Skeletal muscle satellite cell (primary cell): ENCODE data around the gene ME1.

ENCODE experiments used
- H3K27me3 ChIP-seq: 2 replicates; pipeline ENCODE4 v1.7.0; 2013; ENCODE audit warnings: low read length; ENCODE audit not compliant: control insufficient read depth, insufficient read depth
- H3K36me3 ChIP-seq: 2 replicates; pipeline ENCODE4 v1.7.0; 2013; ENCODE audit warnings: mild to moderate bottlenecking, control low read depth, low read length; ENCODE audit not compliant: insufficient read depth
- H3K4me1 ChIP-seq: 2 replicates; pipeline ENCODE4 v1.7.0; 2013; ENCODE audit warnings: low read length; ENCODE audit not compliant: control insufficient read depth, insufficient read depth
- H3K4me2 ChIP-seq: 2 replicates; pipeline ENCODE4 v1.7.0; 2013; ENCODE audit warnings: mild to moderate bottlenecking, low read length
- H3K4me3 ChIP-seq: 2 replicates; pipeline ENCODE4 v1.7.0; 2013; ENCODE audit warnings: low read length
- H3K9ac ChIP-seq: 2 replicates; pipeline ENCODE4 v1.7.0; 2013; ENCODE audit warnings: mild to moderate bottlenecking, low read depth, low read length, moderate library complexity
- H3K9me3 ChIP-seq: replicated peaks from 2 replicates; pipeline ENCODE4 v1.7.0; 2013; ENCODE audit warnings: mild to moderate bottlenecking, control low read depth, low read length

The ME1 gene

DNA sequence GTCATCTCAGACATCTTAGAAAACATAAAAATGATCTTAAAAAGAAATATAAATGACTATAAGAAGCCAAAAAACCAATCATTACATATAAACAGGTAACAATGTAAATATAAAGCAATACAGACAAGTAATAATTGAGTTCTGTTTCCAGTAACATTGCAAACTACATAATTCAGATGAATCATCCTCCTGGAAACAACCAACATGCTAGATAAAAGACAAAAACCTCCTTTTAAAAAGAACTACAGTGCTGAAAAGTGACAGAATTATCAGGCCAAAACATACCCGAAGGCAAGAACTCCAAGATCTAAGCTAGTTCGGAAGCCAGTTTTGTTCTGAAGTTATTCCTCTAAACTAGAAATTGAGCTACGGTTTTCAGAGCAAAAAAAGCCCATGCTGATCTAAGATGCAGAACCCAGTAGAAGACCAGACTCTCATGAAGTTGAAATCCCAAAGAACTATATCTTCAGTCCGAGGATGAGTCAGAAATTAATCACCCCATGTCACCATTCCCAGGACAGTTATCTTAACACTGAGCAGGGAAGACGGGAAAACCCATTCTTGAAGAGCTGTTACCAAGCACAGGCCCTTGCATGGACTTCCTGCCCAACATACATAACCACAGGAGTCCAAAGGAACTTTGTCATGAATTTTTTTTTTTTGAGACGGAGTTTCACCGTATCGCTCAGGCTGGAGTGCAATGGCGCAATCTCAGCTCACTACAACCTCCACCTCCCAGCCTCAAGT lies 247.6 kb downstream of the ME1 start:
- Histone ChIP-seq H3K4me3 (no peak overlapping the region), H3K27me3 (no peaks in the 10 kb centered on the region), H3K9ac (no peak overlapping the region), H3K4me2 (peak overlapping the region; percentile 25), H3K36me3 (peaks cover 63% of the 10 kb centered on the region), H3K9me3 (no peaks in the 10 kb centered on the region), H3K4me1 (peaks cover 21% of the 10 kb centered on the region)

DNA sequence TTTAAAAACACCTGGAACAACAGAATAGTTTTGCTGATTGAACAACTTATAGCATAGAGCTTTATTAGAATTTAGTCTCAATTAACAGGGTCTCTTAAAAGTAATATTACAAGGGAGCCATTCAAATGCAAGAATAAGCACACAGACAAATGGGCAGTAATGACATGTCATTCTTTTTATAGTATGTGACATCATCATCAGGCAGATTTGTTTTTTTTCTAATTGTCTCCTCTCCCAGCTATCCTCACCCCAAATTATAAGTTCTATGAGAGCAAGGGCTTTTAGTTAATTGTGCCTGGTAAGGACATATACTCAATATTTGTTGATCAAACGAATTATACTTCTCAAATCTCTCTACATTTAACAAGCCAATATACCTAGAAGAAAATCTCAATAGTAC lies 248.7 kb downstream of the ME1 start:
- Histone ChIP-seq H3K4me2 (no peak overlapping the region), H3K4me1 (peaks cover 21% of the 10 kb centered on the region), H3K36me3 (peaks cover 66% of the 10 kb centered on the region), H3K9me3 (no peaks in the 10 kb centered on the region), H3K27me3 (no peaks in the 10 kb centered on the region), H3K9ac (no peak overlapping the region), H3K4me3 (no peak overlapping the region)

DNA sequence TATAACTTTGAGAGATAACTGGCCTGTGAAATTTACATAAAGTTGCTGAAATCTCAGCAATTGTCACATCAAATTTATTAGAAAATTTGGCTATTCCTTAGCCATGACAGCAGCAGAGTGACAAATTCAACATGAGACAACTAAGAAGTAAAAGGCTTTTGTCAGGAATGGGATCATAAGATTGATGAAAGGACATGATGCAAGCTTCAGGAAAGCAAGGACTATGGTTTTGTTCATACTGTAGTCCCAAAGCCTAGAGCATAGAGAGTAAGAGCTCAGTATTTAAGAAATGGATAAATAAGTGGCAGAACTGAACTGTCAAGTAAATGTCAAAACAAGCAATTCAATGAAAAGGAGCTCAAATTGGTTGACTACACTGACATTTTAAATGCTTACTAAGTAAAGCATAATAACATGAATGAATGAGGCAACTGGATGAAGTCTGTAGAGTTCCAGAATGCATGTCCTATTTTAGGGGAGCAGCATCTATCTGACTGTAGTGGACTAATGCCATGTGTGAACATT lies 250.4 kb downstream of the ME1 start:
- H3K27me3 ChIP-seq, result no peaks in the 10 kb centered on the region
- H3K9ac ChIP-seq, result no peak overlapping the region
- H3K4me2 ChIP-seq, result no peak overlapping the region
- H3K9me3 ChIP-seq, result no peaks in the 10 kb centered on the region
- H3K4me1 ChIP-seq, result peaks cover 21% of the 10 kb centered on the region
- peaks cover 71% of the 10 kb centered on the region for H3K36me3 ChIP-seq
- no peak overlapping the region for H3K4me3 ChIP-seq

DNA sequence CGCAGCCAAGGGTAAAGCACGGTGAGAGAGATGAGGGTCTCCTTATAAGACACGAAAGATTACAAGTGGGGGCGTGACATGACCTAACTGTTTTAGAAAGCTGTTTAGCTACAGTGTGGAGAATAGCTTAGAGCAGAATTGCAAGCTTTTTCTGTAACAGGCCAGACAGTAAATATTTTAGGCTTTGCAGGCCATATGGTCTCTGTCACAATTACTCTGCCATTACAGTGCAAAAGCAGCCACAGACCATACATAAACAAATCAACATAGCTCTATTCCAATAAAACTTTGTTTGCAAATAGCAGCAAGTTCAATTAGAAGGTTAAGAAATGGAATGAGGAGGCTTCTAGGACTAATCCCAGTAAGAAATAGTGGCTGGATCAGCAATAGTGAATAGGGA lies 254.6 kb downstream of the ME1 start:
- Histone ChIP-seq H3K4me1 (no peaks in the 10 kb centered on the region), H3K36me3 (peaks cover 84% of the 10 kb centered on the region), H3K9ac (no peak overlapping the region), H3K9me3 (no peaks in the 10 kb centered on the region), H3K4me3 (no peak overlapping the region), H3K4me2 (no peak overlapping the region), H3K27me3 (no peaks in the 10 kb centered on the region)

DNA sequence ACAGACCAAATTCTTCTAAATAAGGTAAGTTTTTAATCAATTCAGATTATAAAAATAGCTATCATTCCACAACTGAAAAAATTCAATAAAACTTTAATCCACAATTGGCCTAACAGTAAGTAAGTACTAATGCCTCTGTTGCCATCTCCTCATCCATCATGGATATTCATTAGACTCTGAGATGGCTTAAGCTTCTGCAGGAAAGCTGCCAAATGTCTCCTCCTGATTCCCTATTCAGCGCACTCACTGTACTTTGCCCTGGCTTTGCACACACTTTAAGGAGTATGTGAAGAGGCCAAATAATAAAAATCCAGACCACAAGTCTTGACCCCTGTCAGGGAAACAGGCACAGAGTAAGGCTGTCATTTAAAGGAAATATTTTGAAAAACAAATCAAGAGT lies 261.3 kb downstream of the ME1 start:
- Histone ChIP-seq H3K27me3 (no peaks in the 10 kb centered on the region), H3K4me2 (no peak overlapping the region), H3K9ac (no peak overlapping the region), H3K9me3 (no peaks in the 10 kb centered on the region), H3K4me1 (no peaks in the 10 kb centered on the region), H3K36me3 (peaks cover 84% of the 10 kb centered on the region), H3K4me3 (no peak overlapping the region)

DNA sequence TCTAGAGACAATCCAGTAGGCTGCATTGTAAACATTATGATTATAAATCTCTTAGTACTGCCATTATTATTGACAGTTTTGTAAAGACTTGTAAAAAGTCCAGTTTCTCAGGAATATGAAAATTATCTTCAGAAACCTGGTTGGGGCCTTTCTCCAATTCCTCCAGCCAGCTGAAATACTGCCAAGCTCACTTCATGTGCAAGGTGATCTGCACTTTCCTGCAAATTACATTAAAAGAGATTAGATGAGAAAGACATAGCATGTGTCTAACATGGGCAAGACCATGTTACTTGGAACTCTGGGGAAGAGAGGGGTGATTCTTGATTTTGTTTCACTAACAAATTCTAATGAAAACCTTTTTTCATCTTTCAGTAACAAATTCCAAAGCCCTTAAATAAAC lies 261.7 kb downstream of the ME1 start:
- Histone ChIP-seq H3K9ac (no peak overlapping the region), H3K4me1 (no peaks in the 10 kb centered on the region), H3K4me2 (no peak overlapping the region), H3K27me3 (no peaks in the 10 kb centered on the region), H3K9me3 (no peaks in the 10 kb centered on the region), H3K36me3 (peaks cover 82% of the 10 kb centered on the region), H3K4me3 (no peak overlapping the region)

DNA sequence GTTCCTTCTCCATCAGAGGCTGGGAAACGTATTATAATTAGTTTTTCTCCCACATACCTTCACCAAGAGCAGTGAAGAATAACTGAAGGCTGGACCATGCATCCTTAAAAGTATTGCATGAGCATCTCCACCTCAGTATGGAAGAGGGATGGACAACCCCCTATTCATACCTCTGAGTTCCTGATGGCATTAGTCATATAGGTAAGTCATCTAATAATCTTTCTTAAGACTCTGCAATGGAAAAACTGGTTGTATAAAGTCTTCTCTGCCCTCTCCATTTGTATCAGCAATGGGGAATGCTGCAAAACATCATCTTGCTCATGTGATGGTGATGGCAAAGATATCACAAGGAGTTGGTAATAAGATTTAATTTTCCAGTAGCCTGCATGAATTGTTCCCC lies 262.3 kb downstream of the ME1 start:
- H3K9ac ChIP-seq, result no peak overlapping the region
- no peaks in the 10 kb centered on the region for H3K4me1 ChIP-seq
- no peaks in the 10 kb centered on the region for H3K9me3 ChIP-seq
- H3K36me3 ChIP-seq, result peaks cover 79% of the 10 kb centered on the region
- H3K27me3 ChIP-seq, result no peaks in the 10 kb centered on the region
- H3K4me3 ChIP-seq, result no peak overlapping the region
- H3K4me2 ChIP-seq, result no peak overlapping the region

DNA sequence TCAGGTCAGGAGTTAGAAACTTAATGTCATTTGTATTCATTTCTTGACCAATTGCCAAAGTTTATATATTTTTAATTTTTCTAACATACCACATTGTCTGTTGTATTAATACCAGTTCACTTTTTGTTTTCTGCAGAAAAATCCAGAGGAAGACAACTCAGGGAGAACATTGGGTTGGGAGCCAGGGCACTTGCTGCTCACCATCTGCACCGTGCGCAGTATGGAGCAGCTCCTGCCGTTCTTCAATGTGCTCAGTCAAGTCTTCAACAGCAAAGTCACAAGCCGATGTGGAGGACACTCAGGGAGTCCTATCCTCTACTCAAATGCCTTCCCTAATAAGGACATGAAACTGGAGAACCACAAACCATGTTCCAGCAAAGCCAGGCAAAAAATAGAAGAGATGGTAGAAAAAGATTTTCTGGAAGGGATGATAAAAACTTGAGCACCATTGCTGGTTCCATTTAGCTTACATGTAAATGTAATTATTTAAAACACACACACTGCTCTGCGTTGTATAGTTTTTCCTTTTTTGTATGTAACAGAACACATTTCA lies 263.0 kb downstream of the ME1 start:
- H3K9me3 ChIP-seq, result no peaks in the 10 kb centered on the region
- no peak overlapping the region for H3K9ac ChIP-seq
- peaks cover 73% of the 10 kb centered on the region for H3K36me3 ChIP-seq
- H3K27me3 ChIP-seq, result no peaks in the 10 kb centered on the region
- no peaks in the 10 kb centered on the region for H3K4me1 ChIP-seq
- no peak overlapping the region for H3K4me2 ChIP-seq
- no peak overlapping the region for H3K4me3 ChIP-seq
